K562 (cell line): ENCODE results near the gene TMEM131L. TPM values are rescaled to one million over a fixed set of nuclear protein-coding genes. Genes with fewer than 3 reads are reported as not detected.
A peak's percentile ranks its signal among the peaks of the same experiment; 100 is the strongest.

Source experiments
- CBFA2T3 ChIP-seq: fragments of 450-650 bp; IDR thresholded peaks from 2 replicates; pipeline ENCODE4 v1.6.1; 2017
- FOXJ2 ChIP-seq: fragments of 200-800 bp; sonication (Bioruptor generic); IDR thresholded peaks from 2 replicates; pipeline ENCODE4 v1.6.1; 2016; ENCODE audit warnings: missing genetic modification characterization, missing compliant biosample characterization
- FUS ChIP-seq: fragments of 200-400 bp; formaldehyde crosslinking; optimal IDR thresholded peaks from 2 replicates; pipeline ENCODE3; 2017; ENCODE audit warnings: low read depth, low read length
- HDGF ChIP-seq: fragments of 450-650 bp; IDR thresholded peaks from 2 replicates; pipeline ENCODE4 v1.6.1; 2016
- HMG20B ChIP-seq: fragments of 250-450 bp; sonication (Bioruptor Pico); IDR thresholded peaks from 2 replicates; pipeline ENCODE4 v1.5.0; 2021; ENCODE audit warnings: mild to moderate bottlenecking
- KDM2B ChIP-seq: fragments of 250-450 bp; sonication (Bioruptor Pico); IDR thresholded peaks from 2 replicates; pipeline ENCODE4 v1.8.0; 2021; ENCODE audit warnings: mild to moderate bottlenecking, moderate library complexity
- KHSRP ChIP-seq: fragments of 450-650 bp; IDR thresholded peaks from 2 replicates; pipeline ENCODE4 v1.6.1; 2017
- KLF13 ChIP-seq: fragments of 450-650 bp; IDR thresholded peaks from 2 replicates; pipeline ENCODE4 v1.6.1; 2016; ENCODE audit warnings: missing genetic modification characterization, low read depth, mild to moderate bottlenecking, missing compliant biosample characterization, moderate library complexity, borderline replicate concordance
- NCOA6 ChIP-seq: fragments of 450-650 bp; IDR thresholded peaks from 2 replicates; pipeline ENCODE4 v1.6.1; 2017; ENCODE audit warnings: mild to moderate bottlenecking
- NR1H2 ChIP-seq: sonication (generic); formaldehyde crosslinking; IDR thresholded peaks from 2 replicates; pipeline ENCODE4 v1.4.0; 2020; ENCODE audit warnings: mild to moderate bottlenecking, missing genetic modification reagents
- POLR2B ChIP-seq: fragments of 450-650 bp; IDR thresholded peaks from 2 replicates; pipeline ENCODE4 v1.6.1; 2018; ENCODE audit warnings: low read depth; ENCODE audit not compliant: partially characterized antibody
- PRPF4 ChIP-seq: fragments of 200-400 bp; formaldehyde crosslinking; IDR thresholded peaks from one replicate; pipeline ENCODE4 v1.6.1; 2017; ENCODE audit warnings: low read length, low read depth, mild to moderate bottlenecking; ENCODE audit not compliant: insufficient read depth, poor library complexity, severe bottlenecking
- WHSC1 ChIP-seq: IDR thresholded peaks from one replicate; pipeline ENCODE4 v1.6.1; 2012; ENCODE audit warnings: low read length, control low read depth, inconsistent platforms
- ZNF133 ChIP-seq: fragments of 250-450 bp; sonication (Bioruptor Pico); IDR thresholded peaks from 2 replicates; pipeline ENCODE4 v1.4.0; 2020; ENCODE audit warnings: mild to moderate bottlenecking
- ZNF239 ChIP-seq: fragments of 250-450 bp; sonication (Bioruptor Pico); IDR thresholded peaks from 2 replicates; pipeline ENCODE4 v1.4.0; 2020; ENCODE audit warnings: mild to moderate bottlenecking
- ZNF79 ChIP-seq: fragments of 250-450 bp; sonication (Bioruptor Pico); IDR thresholded peaks from 2 replicates; pipeline ENCODE4 v1.4.0; 2020; ENCODE audit warnings: low read depth, mild to moderate bottlenecking, moderate library complexity
- ZSCAN32 ChIP-seq: fragments of 450-650 bp; formaldehyde crosslinking; IDR thresholded peaks from 2 replicates; pipeline ENCODE4 v1.4.0; 2020; ENCODE audit warnings: mild to moderate bottlenecking, moderate library complexity
- polyA plus RNA-seq, 8 experiments: library from polyadenylated mRNA; depleted of rRNA in 4 of 8; stranded (reverse) in 5 of 8; unstranded in 3 of 8; fragments of >200 nt; fragmentation: Nextera tagmentation in 2 of 8; fragmentation: Illumina TruSeq in 1 of 8; extraction: Ambion mirVana in 2 of 8; extraction: Trizol in 1 of 8; gene quantifications; 2 replicates each; pipeline versions ENCODE4 v1.2.1 to v1.2.3, GENCODE V29; 2011 to 2014; ENCODE audit warnings: inconsistent platforms in 1 of 8, missing spikeins in 1 of 8
- total RNA-seq, 7 experiments: library from RNA; depleted of rRNA in 6 of 7; stranded (reverse); fragments of >200 nt in 6 of 7; fragmentation: Illumina TruSeq in 2 of 7; extraction: Trizol in 2 of 7; gene quantifications; 2 replicates each; pipeline versions ENCODE4 v1.2.1 to v1.2.3, GENCODE V29; 2011 to 2021; ENCODE audit warnings: low replicate concordance in 1 of 7
- TF ChIP-seq, protein P1 (sequence below), 2 experiments: fragments of 450-650 bp; IDR thresholded peaks; 2 replicates each; pipeline ENCODE4 v1.6.1; 2018; ENCODE audit warnings: mild to moderate bottlenecking in 2 of 2, low read depth in 1 of 2; ENCODE audit not compliant: partially characterized antibody in 2 of 2
- TF ChIP-seq, protein P2 (sequence below), 2 experiments: fragments of 450-650 bp; IDR thresholded peaks; 2 replicates each; pipeline ENCODE4 v1.6.1; 2016
- TF ChIP-seq, protein P3 (sequence below): IDR thresholded peaks from 2 replicates; pipeline ENCODE4 v1.6.1; 2011; ENCODE audit not compliant: insufficient read length; ENCODE audit errors: extremely low read depth

Gene TMEM131L
- total and polyA plus RNA-seq, 9 of the 15 experiments (the other 6 are each of a cell fraction or from before 2014, with no cell fraction given), result 1.2 to 20.8 (median 12.9) TPM

DNA sequence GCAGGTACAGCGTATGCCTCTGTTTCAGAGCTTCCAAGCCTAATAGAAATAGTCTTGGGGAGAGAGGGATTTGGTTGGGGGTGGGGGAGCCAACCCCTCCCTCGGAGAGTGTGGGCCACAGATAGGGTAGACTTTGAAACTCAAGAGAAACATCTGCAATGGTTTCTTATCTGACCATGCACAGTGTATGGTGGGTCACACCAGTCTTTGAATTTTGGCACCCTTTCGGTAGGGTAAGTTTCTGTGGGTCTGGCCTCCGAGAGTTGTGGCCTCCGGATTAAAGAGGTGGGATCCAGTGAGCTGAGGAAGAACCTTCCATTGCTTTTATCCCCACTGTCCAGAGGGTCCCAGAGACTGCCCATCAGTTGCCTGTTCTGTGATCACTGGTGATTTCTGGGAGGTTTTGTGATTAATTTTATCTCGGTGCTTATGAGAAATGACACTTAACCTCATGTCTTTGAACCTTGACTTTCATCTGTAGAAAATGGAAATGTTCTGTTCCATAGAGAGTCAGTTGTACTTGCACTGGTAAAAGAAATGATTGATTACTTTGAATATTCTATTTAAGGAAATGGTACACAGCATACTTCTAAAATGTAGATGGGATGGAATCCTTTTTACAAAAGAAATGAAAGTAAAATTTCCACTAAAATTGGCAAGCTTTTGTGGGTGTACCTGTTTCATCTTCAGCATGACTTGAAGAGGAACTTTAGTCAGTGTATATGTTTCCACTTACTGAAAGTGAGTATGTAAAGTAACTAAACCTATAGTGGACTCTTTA is 62.7 kb downstream of the TMEM131L start (continued):
- TF ChIP-seq, protein P1, sequence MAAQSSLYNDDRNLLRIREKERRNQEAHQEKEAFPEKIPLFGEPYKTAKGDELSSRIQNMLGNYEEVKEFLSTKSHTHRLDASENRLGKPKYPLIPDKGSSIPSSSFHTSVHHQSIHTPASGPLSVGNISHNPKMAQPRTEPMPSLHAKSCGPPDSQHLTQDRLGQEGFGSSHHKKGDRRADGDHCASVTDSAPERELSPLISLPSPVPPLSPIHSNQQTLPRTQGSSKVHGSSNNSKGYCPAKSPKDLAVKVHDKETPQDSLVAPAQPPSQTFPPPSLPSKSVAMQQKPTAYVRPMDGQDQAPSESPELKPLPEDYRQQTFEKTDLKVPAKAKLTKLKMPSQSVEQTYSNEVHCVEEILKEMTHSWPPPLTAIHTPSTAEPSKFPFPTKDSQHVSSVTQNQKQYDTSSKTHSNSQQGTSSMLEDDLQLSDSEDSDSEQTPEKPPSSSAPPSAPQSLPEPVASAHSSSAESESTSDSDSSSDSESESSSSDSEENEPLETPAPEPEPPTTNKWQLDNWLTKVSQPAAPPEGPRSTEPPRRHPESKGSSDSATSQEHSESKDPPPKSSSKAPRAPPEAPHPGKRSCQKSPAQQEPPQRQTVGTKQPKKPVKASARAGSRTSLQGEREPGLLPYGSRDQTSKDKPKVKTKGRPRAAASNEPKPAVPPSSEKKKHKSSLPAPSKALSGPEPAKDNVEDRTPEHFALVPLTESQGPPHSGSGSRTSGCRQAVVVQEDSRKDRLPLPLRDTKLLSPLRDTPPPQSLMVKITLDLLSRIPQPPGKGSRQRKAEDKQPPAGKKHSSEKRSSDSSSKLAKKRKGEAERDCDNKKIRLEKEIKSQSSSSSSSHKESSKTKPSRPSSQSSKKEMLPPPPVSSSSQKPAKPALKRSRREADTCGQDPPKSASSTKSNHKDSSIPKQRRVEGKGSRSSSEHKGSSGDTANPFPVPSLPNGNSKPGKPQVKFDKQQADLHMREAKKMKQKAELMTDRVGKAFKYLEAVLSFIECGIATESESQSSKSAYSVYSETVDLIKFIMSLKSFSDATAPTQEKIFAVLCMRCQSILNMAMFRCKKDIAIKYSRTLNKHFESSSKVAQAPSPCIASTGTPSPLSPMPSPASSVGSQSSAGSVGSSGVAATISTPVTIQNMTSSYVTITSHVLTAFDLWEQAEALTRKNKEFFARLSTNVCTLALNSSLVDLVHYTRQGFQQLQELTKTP (IDR thresholded peaks at IDR 0.05; ENCODE audit: low read depth in 1 of 2, partially characterized antibody in 2 of 2), result no peak
- TF ChIP-seq, protein P2, sequence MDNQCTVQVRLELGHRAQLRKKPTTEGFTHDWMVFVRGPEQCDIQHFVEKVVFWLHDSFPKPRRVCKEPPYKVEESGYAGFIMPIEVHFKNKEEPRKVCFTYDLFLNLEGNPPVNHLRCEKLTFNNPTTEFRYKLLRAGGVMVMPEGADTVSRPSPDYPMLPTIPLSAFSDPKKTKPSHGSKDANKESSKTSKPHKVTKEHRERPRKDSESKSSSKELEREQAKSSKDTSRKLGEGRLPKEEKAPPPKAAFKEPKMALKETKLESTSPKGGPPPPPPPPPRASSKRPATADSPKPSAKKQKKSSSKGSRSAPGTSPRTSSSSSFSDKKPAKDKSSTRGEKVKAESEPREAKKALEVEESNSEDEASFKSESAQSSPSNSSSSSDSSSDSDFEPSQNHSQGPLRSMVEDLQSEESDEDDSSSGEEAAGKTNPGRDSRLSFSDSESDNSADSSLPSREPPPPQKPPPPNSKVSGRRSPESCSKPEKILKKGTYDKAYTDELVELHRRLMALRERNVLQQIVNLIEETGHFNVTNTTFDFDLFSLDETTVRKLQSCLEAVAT (IDR thresholded peaks at IDR 0.05), result no peak
- TF ChIP-seq POLR2B (no peak), HDGF (no peak), PRPF4 (no peak), KDM2B (CRISPR knock-in tag) (no peak), NR1H2 (CRISPR knock-in tag) (no peak), ZNF133 (CRISPR knock-in tag) (no peak), KHSRP (no peak), CBFA2T3 (peak; percentile 98), ZNF79 (CRISPR knock-in tag) (no peak), ZNF239 (CRISPR knock-in tag) (no peak), FOXJ2 (tag) (no peak), WHSC1 (no peak), KLF13 (tag) (no peak), ZSCAN32 (CRISPR knock-in tag) (no peak), HMG20B (CRISPR knock-in tag) (no peak), FUS (no peak), NCOA6 (no peak)
- TF ChIP-seq, protein P3, sequence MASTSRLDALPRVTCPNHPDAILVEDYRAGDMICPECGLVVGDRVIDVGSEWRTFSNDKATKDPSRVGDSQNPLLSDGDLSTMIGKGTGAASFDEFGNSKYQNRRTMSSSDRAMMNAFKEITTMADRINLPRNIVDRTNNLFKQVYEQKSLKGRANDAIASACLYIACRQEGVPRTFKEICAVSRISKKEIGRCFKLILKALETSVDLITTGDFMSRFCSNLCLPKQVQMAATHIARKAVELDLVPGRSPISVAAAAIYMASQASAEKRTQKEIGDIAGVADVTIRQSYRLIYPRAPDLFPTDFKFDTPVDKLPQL, result no peak
